Panc1 (cell line): ENCODE measurements around the gene EHHADH.

Source experiments
- CTCF ChIP-seq: fragments of 450-650 bp; IDR thresholded peaks from 2 replicates; pipeline ENCODE4 v1.5.1; 2017; ENCODE audit warnings: mild to moderate bottlenecking
- POLR2AphosphoS5 ChIP-seq: IDR thresholded peaks from 2 replicates; pipeline ENCODE4 v1.6.1; 2012; ENCODE audit warnings: mild to moderate bottlenecking, low read depth, low read length, moderate library complexity
- TF ChIP-seq, protein P1 (sequence below), 2 experiments: IDR thresholded peaks; 2 replicates each; pipeline ENCODE4 v1.6.1; 2011 to 2012; ENCODE audit warnings: low read depth in 2 of 2, control low read depth in 1 of 2, low read length in 1 of 2, mild to moderate bottlenecking in 1 of 2, moderate library complexity in 1 of 2; ENCODE audit not compliant: insufficient read depth in 1 of 2

DNA sequence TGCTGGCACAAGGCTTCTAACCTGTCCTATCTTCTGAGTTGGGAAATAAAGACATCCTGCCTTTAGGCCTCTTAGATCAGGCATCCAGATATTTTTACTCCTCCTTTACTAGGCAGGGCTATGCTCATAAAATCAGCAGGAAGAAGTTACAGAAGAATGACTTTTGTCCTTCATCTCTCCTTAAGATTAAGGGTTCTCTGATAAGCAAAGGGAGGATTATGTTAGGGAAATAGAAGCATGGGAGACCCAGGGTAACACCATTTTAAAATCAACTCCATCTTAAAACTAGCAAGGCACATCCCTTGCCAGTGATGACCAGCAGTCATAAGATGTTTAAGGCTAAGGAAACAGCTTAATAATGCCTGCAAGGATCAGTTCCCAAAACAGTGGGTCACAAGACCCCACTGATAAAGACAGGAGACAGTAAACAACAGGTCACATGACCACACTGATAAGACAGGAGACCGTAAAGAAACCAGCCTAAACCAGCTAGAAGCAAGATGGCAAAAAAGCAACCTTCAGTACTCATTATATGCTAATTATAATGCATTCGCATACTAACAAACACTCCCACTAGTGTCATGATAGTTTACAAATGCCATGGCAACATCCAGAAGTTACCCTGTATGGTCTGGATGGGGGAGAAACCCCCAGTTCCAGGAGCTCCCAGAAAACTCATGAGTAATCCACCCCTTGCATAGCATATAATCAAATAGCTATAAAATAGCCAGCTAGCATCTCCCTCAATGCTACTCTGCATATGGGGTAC lies 14.5 kb upstream of the EHHADH start:
- TF ChIP-seq CTCF (no peak), POLR2AphosphoS5 (no peak)
- TF ChIP-seq, protein P1, sequence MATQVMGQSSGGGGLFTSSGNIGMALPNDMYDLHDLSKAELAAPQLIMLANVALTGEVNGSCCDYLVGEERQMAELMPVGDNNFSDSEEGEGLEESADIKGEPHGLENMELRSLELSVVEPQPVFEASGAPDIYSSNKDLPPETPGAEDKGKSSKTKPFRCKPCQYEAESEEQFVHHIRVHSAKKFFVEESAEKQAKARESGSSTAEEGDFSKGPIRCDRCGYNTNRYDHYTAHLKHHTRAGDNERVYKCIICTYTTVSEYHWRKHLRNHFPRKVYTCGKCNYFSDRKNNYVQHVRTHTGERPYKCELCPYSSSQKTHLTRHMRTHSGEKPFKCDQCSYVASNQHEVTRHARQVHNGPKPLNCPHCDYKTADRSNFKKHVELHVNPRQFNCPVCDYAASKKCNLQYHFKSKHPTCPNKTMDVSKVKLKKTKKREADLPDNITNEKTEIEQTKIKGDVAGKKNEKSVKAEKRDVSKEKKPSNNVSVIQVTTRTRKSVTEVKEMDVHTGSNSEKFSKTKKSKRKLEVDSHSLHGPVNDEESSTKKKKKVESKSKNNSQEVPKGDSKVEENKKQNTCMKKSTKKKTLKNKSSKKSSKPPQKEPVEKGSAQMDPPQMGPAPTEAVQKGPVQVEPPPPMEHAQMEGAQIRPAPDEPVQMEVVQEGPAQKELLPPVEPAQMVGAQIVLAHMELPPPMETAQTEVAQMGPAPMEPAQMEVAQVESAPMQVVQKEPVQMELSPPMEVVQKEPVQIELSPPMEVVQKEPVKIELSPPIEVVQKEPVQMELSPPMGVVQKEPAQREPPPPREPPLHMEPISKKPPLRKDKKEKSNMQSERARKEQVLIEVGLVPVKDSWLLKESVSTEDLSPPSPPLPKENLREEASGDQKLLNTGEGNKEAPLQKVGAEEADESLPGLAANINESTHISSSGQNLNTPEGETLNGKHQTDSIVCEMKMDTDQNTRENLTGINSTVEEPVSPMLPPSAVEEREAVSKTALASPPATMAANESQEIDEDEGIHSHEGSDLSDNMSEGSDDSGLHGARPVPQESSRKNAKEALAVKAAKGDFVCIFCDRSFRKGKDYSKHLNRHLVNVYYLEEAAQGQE (IDR thresholded peaks at IDR 0.05; ENCODE audit: insufficient read depth in 1 of 2, low read depth in 2 of 2, low read length in 1 of 2) = no peak
